Stimulated activated CD4-positive, alpha-beta T cell treated with anti-CD3 and anti-CD28 coated beads, Interleukin-4, amount 100 ng/mL, for 24 hours (primary cell): Measurements from ENCODE around the gene HLA-B.
"Not testable (repeated sequence)": the region's sequence is repeated elsewhere in the genome, so short reads cannot be mapped to it uniquely, and the experiment has no call there.

Experiments
- DNase-seq: peaks from one replicate; pipeline ENCODE4 v3.0.0-alpha.2; 2020

Gene HLA-B

GRCh38 chr6:31356946-31357466 lies at the start of gene HLA-B:
HLA-B (minus strand) TSS chr6:31357179; CDS start chr6:31357158, 21 bp downstream.
- peak; percentile 88 for DNase-seq

GRCh38 chr6:31405996-31406395 lies 49.0 kb upstream of the HLA-B start:
- no peak for DNase-seq

GRCh38 chr6:31404061-31404364 lies 47.0 kb upstream of the HLA-B start:
- DNase-seq: not testable (repeated sequence)

- peak; percentile 78 for DNase-seq
These were observed 46.5 kb upstream of the HLA-B start, which contains the start of gene MICA for GRCh38 chr6:31403283-31404060. MICA (plus strand) TSS chr6:31403595; CDS start chr6:31403633, 38 bp downstream.

GRCh38 chr6:31402324-31403282 lies 45.6 kb upstream of the HLA-B start:
- DNase-seq: peak; percentile 32

- DNase-seq: no peak
These were observed 44.4 kb upstream of the HLA-B start for GRCh38 chr6:31401403-31401802.

- peak; percentile 72 for DNase-seq
These were observed 43.7 kb upstream of the HLA-B start for GRCh38 chr6:31400467-31401289.

GRCh38 chr6:31399589-31400466 lies 42.8 kb upstream of the HLA-B start:
- peak; percentile 60 for DNase-seq

GRCh38 chr6:31397901-31398525 lies 41.0 kb upstream of the HLA-B start:
- no peak for DNase-seq

- DNase-seq: not testable (repeated sequence)
These were observed 40.1 kb upstream of the HLA-B start for GRCh38 chr6:31397153-31397499.

- peak; percentile 90 for DNase-seq
These were observed 39.6 kb upstream of the HLA-B start for GRCh38 chr6:31396422-31397152.

GRCh38 chr6:31395832-31396231 lies 38.9 kb upstream of the HLA-B start:
- no peak for DNase-seq

- DNase-seq: no peak
These were observed 37.4 kb upstream of the HLA-B start for GRCh38 chr6:31394381-31394780.

GRCh38 chr6:31393932-31394331 lies 37.0 kb upstream of the HLA-B start:
- DNase-seq: no peak

- DNase-seq: not testable (repeated sequence)
These were observed 32.8 kb upstream of the HLA-B start for GRCh38 chr6:31389802-31390132.

- DNase-seq: not testable (repeated sequence)
These were observed 32.2 kb upstream of the HLA-B start for GRCh38 chr6:31388916-31389801.

- no peak for DNase-seq
These were observed 30.0 kb upstream of the HLA-B start for GRCh38 chr6:31386977-31387376.

GRCh38 chr6:31386099-31386498 lies 29.1 kb upstream of the HLA-B start:
- no peak for DNase-seq

GRCh38 chr6:31385041-31385440 lies 28.1 kb upstream of the HLA-B start:
- DNase-seq: no peak

- no peak for DNase-seq
These were observed 26.2 kb upstream of the HLA-B start for GRCh38 chr6:31383149-31383548.
